Limb (tissue), 2 donors: Measurements from ENCODE around the gene INPP5D.
"Not testable (repeated sequence)": the region's sequence is repeated elsewhere in the genome, so short reads cannot be mapped to it uniquely, and the experiment has no call there.

ENCODE experiments used
- DNase-seq, 2 donors: peaks; one replicate each; pipeline ENCODE4 v3.0.0-alpha.2; 2016; ENCODE audit errors: extremely low spot score in 2 of 2

Gene INPP5D

DNA sequence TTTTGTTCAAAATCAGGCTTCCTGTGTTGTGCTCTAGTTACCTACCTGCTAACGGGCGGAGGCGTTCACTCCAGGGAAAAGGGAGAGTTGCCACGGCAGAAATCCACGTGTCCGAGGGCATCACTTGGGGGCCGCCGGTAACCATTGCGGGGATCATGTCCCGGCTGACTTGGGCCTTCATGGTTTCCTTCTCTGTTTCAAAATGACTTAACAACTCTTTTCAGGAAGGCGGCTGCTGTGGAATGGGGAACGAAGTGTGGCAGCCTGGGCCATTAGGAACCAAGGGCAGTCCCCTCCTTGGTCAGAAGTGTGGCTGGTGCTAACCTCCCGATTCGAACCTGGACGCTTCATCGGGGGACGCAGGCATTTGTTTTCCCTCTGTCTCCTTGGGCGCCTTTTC lies 56.8 kb downstream of the INPP5D start:
- DNase-seq = no peak

DNA sequence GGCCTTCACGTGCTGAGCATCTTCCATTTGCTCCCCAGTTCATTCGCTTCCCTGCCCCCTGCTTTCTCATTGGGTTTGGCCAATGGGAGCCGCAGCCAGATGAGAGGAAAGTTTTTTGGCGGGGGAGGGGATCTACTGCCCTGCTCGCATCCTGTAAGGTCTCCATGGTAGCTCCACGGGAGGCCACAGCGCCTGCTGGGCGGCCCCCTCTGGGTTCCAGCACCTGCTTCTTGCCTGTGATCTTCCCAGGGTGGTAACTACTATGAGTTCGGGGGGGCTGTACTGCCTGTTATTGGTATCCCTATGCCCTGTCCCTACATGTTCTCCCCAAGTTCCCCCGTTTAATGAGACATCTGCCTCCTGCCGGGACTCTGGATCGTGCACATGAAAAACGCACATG lies 57.2 kb downstream of the INPP5D start:
- no peak for DNase-seq

DNA sequence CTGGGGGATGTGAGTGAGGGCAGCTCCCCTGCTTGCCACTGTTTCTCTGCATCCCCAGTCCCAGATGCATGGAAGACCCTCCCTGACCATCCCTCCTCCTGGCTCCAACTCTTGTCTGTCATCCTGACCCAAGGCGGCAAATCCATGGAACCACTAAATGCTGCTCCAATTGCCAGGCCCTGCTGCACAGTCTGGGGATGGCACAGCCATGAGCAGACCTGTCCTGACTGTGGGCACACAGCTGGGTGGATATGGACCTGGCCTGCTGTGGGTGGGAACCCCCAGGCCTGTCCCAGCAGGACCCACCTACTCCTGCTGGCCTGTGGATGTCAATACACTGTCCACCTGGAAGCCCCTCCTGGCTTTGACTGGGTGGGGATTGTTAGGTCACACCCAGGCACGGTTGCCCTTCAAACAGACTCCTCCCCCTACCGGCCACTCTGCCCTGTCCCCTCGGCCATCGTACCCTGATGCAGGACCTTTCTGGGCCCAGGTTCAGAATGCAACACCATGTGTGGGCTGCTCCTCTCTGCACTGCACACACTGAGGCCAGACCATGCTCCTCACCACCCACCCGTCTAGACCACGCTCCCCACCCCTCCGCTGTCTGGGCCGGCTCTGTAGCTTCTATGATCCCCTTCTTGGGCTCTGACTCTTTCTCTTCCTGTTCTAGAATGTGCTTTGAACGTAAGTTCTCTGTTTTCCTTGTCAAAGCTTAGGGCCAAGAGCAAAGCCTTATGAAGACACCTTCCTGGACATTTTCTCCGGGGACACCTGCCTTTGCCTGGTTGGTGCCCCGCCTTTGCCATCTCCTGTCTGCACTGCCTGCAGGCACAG lies 57.9 kb downstream of the INPP5D start:
- DNase-seq = no peak

DNA sequence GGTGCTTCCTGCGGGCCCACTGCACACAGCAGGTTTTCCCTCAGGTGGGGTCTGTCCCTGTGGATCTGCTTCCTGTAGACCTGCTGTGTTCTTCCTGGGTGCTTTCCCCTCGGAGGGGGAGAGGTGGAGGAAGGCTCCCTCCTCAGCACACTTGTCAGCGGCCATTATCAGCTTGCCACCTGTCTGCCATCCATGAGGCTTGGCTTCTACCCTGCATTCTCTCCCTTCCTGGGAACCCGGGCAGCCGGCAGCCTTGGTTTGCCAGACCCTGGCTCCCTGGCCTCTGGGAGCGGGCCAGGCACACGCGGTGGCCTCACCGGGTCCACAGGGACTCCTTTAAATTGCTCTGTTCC lies 58.5 kb downstream of the INPP5D start:
- no peak for DNase-seq

DNA sequence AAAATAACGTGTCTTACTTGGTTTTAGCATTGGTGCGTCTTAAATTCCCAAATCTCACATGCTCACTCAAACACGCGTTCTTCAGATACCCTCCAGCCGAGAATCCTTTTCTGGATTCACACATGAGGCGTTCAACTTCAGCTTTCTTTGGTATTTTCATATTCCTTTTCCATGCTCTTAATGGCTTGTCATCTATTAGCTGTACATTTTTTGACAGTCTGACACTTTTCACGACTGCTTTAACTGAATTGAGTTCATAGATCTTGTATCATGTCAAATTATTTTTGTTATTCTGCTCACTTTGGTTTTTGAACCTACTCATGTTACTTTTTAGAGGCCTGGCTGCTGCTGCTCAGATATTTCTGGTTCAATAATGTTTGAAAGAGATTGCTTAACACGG lies 59.0 kb downstream of the INPP5D start:
- DNase-seq = no peak

DNA sequence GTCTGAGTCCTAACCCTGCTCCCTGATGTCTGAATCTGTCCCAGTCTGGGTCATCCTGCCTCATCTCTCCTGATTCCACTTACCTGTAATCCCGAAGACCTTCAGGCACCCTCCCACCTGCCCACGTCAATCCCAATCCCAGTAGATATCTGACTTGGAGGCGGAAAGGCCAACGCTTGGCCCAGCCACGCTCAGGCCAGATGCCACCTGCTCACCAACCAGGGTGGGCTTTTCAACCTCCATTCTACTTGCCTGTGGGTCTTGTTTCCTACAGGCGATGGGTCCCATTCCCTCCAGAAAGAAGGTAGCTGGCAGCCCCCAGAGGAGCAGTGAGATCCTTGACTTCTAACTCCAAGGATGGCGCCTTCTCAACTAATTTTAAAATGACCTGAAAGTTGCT lies 59.7 kb downstream of the INPP5D start:
- DNase-seq = no peak

DNA sequence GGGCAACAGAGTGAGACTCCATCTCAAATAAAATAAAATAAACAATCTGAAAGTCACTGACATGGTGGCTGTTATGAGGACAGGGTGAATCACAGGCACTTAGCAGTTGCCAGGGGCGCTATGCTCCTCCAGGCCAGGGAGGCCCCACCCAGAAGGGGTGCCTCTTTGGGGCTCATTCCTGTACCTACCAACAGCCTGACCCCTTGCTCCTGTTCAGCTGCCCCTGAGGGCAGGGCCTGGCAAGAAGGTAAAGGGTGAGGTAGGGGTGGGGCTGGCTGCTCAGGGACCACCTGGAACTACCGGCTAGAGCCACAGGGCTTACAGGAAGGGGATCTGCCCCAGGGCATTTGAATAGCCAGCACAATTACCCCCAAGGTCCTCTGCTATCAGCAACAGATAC lies 60.3 kb downstream of the INPP5D start:
- no peak for DNase-seq

DNA sequence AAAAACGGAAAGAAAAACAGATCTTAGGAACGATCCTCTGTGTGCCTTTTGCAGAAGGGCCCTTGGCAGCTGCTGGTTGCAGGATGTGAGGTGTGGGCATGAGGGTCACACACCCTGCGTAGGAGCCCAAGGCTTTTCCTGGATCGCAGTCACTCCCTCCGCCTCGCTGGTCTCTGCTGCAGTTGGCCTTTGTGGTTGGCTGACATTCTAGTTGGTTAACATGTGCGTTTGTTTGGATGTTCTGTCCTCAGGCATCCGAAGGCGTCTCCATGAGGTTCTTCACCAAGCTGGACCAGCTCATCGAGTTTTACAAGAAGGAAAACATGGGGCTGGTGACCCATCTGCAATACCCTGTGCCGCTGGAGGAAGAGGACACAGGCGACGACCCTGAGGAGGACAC lies 61.7 kb downstream of the INPP5D start:
- no peak for DNase-seq

- no peak for DNase-seq
Measured at GRCh38 chr2:233122541-233122940, 62.4 kb downstream of the INPP5D start.

GRCh38 chr2:233123576-233123975 lies 63.4 kb downstream of the INPP5D start:
- DNase-seq = not testable (repeated sequence)

DNA sequence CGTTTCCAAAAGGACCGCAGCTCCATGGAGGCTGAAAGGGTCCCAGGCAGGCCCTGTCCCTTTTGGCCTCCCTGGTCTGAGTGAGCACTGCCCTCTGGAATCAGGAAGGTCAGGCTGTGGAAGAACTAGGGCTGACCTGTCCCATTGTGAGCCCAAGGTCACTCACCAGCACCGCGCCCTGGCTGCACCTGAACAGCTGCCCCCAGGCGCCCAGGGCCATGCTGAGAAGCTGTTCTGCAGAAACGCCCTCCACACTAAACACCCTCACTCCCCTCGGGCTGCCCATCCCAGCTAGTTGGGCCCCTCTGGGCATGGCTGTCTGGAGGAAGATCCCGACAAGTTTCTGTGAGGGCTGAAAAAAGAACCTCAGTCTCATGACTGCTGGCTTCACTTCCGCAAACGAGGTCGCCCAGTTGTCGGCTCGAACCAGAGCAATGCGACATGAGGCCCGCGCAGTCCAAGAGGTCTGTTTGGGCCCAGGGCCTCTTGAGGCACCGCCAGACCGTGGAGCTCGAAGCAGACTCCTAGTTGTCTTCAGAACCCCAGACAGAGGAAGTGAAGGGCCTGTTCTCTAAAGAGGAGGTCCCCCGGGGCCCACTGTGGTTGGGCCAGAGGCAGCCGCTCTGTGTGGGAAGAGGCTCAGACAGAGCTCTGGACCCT lies 64.4 kb downstream of the INPP5D start:
- DNase-seq = no peak

DNA sequence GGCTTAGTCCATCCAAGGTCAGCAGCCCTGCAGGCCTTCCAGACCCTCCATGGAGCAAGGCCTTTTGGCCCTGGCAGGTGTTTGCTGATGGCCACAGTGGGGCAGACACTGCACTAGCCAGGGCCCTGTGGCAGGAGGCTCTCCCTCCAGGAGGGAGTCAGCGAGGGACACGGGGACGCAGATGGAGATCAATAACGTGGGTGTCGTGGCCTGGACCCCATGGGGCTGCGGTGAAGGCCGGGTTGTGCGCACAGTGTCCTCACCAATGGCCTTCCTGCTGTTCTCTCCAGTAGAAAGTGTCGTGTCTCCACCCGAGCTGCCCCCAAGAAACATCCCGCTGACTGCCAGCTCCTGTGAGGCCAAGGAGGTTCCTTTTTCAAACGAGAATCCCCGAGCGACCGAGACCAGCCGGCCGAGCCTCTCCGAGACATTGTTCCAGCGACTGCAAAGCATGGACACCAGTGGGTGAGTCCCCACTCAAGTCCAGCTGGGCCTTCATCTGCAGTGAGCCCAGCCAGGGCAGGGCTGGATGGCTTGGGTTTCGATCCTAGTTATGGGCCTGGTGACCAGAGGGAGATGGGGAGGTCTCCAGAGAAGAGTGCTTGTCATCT lies 65.4 kb downstream of the INPP5D start:
- no peak for DNase-seq

GRCh38 chr2:233129351-233129978 lies 69.3 kb downstream of the INPP5D start:
- DNase-seq = no peak

DNA sequence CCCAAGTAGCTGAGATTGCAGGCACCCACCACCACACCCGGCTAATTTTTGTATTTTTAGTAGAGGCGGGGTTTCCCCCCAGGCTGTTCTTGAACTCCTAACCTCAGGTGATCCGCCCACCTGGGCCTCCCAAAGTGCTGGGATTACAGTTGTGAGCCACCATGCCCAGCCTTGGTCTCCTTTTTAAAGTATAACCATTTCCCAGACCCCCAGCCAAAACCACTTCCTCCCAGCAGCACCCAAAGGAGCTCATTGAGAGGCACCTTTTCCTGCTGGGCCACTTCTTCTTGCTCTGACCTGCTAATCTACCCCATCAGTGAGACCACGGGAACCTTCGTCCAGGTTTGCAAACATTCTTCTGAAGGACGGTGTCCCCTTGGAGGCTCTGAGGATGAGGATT lies 69.9 kb downstream of the INPP5D start:
- DNase-seq = no peak

- DNase-seq = no peak
Measured at GRCh38 chr2:233130481-233131020, 70.4 kb downstream of the INPP5D start.

DNA sequence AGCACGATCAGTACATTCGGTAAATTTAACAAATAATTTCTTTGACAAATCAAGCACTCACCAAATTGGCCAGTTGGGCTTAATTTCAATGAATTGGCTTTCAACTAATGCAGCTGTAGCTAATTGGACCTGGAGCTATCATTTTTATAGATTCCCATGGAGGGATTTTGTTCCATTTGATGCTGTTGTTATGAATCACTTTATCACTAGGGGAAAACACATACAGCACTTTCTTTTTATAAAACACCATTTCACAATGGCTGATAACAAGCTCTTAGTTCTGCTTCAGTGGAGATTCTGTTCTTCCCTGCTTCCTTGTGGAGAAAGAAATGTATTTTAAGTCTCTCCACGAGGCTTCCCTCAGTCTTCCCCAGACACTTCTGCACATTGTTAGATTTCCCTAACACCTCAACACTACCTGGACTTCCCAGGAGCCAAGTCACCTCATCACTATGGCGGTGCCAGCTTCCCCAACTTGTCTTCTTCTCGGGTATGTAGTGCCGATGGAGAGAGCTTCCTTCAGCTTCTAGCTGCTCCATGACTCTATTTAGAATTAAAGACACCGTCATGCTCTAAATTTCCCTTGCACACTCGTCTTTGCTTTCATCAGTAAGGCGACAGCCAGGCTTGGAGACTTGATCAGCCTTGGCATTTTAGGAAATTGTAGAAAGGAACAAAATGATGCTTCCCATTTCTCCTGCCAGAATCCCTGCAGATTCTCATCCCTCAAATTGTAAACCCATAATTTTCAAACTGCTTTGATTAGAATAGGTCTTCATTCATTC lies 72.0 kb downstream of the INPP5D start:
- DNase-seq = no peak

- no peak for DNase-seq
Measured at GRCh38 chr2:233133239-233133638, 73.1 kb downstream of the INPP5D start.

- DNase-seq = no peak
Measured at GRCh38 chr2:233135421-233135820, 75.3 kb downstream of the INPP5D start.

DNA sequence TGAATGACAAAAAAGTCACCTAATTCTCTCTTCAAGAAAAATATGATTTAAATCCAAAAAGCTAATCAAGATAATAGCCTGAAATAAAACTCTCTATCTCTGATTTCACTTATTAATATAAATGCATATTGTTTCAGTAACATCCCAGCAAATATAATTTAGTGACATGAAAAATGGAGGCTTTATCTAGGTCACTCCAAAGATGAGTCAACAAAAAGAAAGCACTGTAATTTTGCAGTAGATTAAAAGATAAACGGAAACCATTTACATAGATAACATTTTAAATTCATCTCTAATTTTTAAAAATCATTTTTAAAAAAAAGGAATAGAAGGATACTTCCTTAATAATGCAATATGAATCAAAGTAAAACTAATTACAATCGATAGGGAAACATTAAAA lies 76.9 kb downstream of the INPP5D start:
- no peak for DNase-seq

DNA sequence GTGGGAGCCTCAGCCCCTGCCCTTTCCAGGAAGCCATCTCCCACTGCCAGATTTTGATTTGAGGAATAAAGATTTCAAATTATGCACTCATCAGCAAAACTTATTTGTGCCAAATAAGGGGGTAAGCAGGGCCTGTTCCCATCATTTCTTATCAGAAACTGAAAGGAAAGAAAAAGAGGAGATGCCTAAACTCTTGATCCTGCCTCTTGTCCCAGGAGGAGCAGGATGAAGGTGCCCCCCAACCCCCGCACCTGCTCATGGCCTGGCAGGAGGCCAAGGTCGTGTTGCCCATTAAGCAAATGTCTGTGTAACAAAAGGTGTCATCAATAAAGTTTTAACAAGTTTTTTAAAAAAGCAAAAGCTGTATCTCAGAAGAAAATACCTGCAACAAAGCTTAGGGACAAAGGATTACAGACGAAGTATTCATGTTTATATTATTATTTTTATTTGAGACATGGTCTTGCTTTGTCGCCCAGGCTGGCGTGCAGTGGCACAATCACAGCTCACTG lies 80.0 kb downstream of the INPP5D start:
- DNase-seq = no peak

- no peak for DNase-seq
Measured at GRCh38 chr2:233140978-233141377, 80.8 kb downstream of the INPP5D start.
